Muscle of arm (tissue), 14 donors: ENCODE data around the gene HAAO. TPM values are rescaled to one million over a fixed set of nuclear protein-coding genes. Genes with fewer than 3 reads are reported as not detected.
"Not testable (repeated sequence)": the region's sequence is repeated elsewhere in the genome, so short reads cannot be mapped to it uniquely, and the experiment has no call there.

Source experiments
- DNase-seq: peaks from one replicate; pipeline ENCODE4 v3.0.0-alpha.2; 2013
- long read RNA-seq, 11 donors: transcript quantifications; one replicate each; lab custom pipeline, GENCODE V29; 2026
- polyA plus RNA-seq, 12 donors: library from polyadenylated mRNA; unstranded; fragments of 120-200 nt; gene quantifications; one replicate each; pipeline ENCODE4 v1.2.1, GENCODE V29; 2013; ENCODE audit not compliant: insufficient read length in 12 of 12

HAAO gene
- polyA plus RNA-seq, result 10 to 100 TPM in 11 of 12 donors, not detected in 1; 12.6 to 45.3 (median 18.3) TPM
- long read RNA-seq, donor 1, partial matches to known transcripts, result 0 of 4 reads
- long read RNA-seq, donor 1, other reads (novel, unspliced or antisense), result 0 of 4 reads
- long read RNA-seq, donor 2, partial matches to known transcripts, result 0 of 5 reads
- long read RNA-seq, donor 2, other reads (novel, unspliced or antisense), result 0 of 5 reads
- long read RNA-seq, donor 3, partial matches to known transcripts, result 0 of 3 reads
- long read RNA-seq, donor 3, other reads (novel, unspliced or antisense), result 0 of 3 reads
- long read RNA-seq, donor 4, partial matches to known transcripts, result 0 of 2 reads
- long read RNA-seq, donor 4, other reads (novel, unspliced or antisense), result 0 of 2 reads
- long read RNA-seq, donor 5, partial matches to known transcripts, result 0 of 1 reads
- long read RNA-seq, donor 5, other reads (novel, unspliced or antisense), result 0 of 1 reads
- long read RNA-seq, donor 6, partial matches to known transcripts, result 0 of 4 reads
- long read RNA-seq, donor 6, other reads (novel, unspliced or antisense), result 0 of 4 reads
- long read RNA-seq, donor 7, result 0 reads
- long read RNA-seq, donor 8, partial matches to known transcripts, result 0 of 7 reads
- long read RNA-seq, donor 8, other reads (novel, unspliced or antisense), result 0 of 7 reads
- long read RNA-seq, donor 9, result 0 reads
- long read RNA-seq, donor 10, partial matches to known transcripts, result 0 of 4 reads
- long read RNA-seq, donor 10, other reads (novel, unspliced or antisense), result 0 of 4 reads
- long read RNA-seq, donor 11, partial matches to known transcripts, result 0 of 4 reads
- long read RNA-seq, donor 11, other reads (novel, unspliced or antisense), result 0 of 4 reads

DNA sequence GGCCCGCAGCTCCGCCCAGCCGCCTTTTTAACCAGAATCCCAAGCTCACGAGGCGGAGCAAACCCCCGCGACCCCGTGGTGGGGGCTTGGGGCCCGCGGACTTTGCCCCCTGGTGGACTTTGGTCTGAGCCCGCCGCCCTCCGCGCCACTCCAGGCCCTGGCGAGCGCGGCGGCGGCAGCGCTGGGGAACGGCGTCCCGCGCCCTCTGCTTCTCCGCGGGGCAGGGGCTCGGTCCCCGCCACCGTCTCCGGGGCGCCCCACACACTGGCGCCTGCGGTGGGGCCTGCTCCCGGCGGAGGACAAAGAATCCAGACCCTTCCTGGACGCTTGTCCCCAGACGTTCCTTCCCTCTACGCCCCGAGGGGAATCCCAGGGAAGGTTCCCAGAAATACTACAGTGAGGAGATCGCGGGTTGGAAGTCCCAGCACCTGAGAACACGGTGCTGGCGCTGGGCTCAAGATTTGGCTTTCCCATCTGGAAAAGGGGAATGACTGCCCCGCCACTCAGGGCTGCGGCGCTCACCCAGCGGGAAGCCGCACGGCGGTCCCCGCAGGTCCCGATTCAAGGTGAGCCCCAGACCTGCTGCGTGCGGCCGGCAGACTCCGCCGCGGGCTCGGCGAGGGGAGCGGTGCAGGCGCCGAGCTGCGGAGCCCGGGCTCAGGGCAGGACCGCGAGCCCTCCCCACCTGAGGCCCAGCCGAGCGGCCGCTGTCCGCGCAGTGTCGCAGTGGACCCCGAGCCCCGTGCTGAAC lies at the start of gene HAAO:
Gene HAAO, minus strand, starts transcription at position 1 of the 751 bp plus-strand sequence. CDS start 47 bp downstream, outside the sequence.
- peak; percentile 57 for DNase-seq

DNA sequence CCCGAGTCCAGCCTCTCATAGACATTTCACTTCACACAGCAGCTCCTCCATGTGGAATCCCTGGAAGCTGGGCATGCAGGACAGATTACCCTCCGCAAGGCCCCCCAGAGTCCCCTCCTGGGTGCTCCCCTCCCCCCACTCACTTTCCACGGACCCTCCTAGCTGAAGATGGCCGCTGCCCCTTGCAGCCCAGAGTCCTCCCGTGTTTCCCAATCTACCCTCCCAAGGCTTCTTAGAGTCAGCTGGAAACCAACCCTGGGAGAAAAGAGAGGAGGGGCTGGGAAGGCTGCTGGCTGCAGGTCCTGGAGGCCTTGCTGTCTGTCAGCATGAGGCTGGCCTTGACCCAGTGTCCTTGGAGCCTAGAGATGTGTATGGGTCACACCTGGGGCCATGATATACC lies 49.0 kb upstream of the HAAO start:
- no peak for DNase-seq

DNA sequence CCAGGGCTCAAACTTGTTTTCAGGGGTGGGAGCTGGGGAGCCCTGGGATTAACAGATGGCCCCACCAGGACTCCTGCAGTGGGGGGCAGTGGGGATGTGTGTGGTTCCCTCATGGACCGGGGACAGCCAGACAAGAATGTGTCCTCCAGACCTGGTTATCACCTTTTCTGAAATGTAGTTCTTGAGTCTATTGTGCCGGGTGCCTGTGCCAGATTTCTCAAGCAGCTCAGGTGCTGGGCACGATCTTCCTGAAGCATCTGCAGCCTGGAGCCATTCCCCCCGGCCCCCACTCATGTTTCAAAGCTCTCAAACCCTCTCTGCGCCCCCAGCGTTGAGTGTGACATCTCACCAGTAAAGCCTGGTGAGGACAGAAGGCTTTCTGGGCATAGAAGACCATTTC lies 48.4 kb upstream of the HAAO start:
- DNase-seq, result no peak

DNA sequence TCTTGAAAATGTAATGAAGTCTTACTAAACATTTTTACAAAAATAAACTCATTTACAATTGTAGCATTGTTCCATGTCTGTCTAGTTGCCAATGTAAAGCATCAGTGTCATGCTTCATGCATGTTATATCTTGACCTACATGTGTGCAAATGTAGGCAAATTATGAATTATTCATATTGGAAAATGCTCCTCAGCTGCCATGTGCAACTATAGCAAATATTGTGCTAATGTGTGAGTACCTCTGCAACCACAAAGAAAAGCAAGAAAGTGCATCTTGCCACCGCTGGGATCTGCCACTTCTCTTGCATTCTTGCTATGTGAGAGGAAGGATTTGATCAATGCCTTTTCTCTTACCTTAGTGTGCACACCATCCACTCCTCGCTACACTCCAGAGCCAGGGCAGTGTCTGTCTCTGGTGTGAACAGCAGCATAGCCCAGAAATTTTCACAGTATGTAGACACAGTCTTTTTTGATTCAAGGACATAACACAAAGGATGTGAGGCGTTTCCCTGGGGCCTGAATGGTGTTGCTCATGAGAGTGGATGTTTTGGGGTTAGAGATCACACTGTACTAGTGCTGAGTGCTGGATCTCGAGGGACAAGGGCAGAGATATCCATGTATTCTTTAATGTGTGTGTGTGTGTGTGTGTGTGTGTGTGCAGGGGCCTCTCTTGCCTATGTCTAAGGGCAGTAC lies 47.6 kb upstream of the HAAO start:
- no peak for DNase-seq

DNA sequence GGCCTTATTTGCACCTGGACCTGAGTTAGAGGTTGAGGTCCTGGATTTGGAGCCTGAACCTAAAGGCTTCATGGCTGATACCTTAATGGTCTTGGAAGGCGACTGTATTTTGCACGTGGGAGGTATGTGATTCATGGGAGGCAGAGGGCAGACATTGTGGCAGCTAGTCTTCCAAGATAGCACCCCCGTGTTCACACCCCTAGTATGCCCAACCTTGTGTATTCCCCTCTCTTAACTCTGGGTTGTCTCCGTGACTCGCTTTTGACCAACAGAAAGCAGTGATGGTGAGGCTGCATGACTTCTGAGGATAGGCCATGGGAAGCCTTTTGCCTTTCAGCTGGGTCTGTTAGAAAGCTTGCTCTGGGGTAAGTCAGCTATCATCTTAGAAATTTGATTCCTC lies 45.8 kb upstream of the HAAO start:
- DNase-seq, result no peak

DNA sequence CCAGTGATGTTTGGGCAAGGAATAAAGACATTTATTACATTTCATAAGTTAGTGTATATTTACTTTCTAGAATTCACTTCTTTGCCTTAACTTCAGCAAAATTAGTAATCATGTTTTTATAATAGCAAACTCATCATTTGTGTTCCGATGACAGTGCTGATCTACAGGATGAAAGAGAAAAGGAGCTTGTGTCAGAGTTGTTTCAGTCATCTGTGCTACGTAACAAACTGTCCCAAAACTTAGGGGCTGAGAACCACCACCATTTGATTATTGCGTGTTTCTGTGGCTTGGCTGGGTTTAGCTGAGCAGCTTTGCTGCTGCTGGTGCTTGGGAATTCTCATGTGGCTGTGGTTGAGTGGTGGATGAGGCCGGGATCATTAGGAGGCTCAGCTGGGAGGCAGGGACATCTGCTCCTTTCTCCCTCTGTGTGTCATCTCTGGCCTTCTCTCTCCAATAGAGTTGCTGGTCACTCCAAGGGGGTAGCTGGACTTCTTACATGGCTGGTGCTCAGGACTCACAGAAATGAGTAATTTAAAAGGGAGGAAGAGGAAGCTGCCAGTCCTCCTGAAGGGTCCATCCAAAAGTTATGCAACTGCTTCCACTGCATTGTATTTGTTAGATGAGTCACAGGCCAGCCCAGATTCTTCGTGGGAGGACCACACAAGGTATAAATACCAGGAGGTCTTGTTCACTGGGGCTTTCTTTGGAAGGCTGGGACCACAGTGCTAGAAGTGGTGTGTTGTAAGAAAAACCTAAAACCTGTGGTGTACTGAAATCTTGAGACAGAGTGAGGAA lies 43.4 kb upstream of the HAAO start:
- no peak for DNase-seq

DNA sequence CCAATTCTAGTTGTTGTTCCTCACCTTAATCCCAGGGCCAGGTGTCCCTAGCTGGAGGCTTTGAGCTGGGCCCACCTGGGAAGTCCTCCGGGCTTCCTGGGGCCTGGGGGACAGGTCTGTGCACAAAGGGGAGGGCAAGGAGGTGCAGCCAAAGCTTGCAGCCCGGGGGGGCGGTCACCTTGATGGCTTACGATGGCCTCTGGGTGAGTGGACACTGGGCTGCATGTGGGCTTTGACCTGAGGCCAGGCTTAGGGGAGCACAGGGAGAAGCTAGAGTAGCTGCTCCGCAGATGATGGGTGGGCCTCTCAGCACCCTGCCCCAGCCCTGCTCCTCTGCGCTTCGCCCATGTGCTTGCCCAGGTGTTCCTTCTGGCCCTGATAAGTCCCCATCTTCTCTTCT lies 41.8 kb upstream of the HAAO start:
- no peak for DNase-seq

DNA sequence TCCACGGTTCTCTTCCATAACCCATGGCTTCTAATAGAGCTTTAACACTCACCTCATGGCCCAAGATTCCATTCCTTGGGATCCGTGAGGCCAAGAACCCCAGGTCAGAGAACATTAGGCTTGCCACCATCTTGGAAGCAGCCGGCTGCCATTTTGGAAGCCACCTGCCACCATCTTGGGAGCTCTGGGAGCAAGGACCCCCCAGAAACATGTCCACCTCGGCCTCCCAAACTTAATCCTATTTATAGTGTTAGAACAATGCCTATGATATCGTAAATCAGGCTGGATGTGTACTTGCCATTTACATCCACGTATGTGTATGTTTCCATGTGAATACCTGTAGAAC lies 39.9 kb upstream of the HAAO start:
- DNase-seq, result no peak

DNA sequence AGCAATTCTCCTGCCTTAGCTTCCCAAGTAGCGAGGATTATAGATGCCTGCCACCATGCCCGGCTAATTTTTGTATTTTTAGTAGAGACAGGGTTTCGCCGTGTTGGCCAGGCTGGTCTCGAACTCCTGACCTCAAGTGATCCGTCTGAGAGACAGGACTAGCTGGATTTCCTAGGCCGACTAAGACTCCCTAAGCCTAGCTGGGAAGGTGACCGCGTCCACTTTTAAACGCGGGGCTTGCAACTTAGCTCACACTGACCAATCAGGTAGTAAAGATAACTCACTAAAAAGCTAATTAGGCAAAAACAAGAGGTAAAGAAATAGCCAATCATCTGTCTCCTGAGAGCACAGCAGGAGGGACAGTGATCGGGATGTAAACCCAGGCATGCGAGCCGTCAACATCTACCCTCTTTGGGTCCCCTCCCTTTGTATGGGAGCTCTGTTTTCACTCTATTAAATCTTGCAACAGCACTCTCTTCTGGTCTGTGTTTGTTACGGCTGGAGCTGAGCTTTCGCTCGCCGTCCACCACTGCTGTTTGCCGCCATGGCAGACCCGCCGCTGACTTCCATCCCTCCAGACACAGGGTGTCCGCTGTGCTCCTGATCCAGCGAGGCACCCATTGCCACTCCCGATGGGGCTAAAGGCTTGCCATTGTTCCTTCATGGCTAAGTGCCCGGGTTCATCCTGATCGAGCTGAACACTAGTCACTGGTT lies 39.3 kb upstream of the HAAO start:
- not testable (repeated sequence) for DNase-seq

DNA sequence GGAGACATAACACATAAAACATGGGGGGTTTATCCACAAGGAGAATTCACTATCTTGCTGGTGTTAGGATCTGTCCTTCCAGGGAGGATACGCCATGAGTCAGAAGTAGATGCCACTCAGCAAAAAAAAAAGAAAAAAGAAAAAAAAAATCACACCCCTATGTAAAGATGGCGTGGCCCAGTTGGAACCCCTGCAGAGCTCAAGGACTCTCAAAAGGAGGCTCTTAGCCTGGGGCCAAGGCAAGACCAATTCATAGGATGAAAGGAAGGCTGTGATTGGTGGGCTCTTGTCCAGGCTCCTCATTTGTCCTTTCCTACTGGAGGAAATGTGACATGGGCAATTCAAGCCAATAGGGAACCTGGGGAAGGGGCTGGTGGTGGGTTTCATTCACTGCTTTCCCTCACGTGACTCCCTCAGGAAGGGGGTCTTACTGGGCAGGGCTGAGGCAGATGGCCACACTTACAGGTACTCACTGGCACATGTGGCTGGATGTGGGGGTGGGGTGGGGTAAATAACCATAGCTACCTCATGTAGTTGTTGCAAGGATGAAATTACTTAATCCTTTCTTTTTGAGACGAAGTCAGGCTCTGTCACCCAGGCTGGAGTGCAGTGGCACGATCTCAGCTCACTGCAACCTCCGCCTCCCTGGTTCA lies 38.7 kb upstream of the HAAO start:
- DNase-seq, result no peak

DNA sequence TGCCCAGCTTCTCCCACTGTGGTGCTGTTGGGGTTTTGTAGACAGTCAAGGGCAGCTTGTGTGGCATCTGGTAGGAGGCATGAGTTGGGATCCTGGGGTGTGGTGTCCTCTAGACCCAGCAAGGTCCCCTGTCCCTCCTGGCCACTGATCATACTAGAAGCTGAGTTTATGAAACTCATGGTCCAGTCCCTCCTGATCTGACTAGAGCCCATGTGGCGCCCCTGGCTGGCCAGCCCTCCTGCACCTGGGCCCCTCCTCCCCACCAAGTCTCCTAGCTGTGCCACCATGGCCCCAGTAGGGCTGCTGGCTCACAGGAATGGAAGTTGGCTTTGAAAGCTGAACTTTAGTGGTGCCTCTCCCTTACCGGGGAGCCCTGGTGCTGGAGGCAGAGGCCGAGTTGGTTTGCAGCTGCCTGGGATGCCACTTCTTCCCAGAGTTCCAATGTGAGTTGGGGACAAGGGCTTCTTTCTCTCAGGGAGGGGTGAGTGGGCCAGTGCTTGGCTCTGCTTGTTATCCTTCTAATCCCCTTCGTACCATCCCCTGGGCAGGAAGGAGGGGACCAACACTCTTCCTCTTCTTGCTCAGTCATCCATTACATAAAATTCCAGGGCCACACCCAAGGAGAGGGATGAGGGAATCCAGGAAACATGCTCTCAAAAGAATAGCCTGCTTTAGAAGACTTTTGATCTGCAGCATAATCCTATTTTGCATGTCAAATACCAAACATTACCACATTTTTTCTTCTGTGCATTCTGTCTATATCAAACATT lies 37.5 kb upstream of the HAAO start:
- DNase-seq, result no peak

DNA sequence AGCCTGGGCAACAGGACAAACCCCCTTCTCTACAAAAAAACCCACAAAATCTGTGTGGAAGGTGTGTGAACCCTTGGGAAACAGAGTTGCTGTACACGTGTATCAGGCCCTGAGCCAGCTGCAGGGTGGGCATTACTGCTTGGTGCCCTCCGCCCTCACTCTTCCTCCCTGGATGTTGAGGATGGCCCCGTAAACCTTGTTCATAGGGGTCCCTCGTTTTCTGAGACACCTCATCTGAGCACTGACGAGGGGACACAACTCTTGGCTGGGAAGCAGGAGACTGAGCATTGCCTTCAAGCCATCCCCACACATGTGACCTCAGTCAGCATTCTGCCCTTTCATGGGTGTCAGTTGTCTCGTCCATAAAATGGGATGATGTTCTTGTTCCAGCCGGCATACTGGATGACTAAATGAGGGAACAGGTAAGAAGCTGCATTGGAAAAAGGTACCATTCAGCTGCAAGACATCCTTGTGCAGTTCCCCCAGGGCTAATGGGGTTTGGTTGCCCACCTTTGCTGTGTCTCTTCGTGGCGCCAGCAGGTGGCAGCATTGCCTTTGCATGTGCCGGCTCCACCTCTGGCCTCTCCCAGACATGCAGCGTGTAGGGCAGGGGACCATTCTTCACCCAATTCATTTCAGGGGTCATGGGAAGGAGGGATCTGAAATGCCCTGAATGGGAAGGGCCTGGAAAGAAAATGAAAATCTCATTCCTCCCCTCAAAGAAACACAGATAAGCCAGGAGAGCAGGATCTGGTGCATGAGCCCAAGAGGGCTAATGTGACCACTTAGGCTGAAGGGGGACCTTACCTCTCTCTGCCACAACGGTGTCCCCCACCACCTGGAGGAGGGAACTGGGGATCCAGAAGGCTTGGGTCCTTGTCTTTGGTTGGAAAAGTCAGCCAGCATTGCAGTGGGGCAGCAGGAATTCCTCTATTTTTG lies 36.4 kb upstream of the HAAO start:
- peak; percentile 85 for DNase-seq

DNA sequence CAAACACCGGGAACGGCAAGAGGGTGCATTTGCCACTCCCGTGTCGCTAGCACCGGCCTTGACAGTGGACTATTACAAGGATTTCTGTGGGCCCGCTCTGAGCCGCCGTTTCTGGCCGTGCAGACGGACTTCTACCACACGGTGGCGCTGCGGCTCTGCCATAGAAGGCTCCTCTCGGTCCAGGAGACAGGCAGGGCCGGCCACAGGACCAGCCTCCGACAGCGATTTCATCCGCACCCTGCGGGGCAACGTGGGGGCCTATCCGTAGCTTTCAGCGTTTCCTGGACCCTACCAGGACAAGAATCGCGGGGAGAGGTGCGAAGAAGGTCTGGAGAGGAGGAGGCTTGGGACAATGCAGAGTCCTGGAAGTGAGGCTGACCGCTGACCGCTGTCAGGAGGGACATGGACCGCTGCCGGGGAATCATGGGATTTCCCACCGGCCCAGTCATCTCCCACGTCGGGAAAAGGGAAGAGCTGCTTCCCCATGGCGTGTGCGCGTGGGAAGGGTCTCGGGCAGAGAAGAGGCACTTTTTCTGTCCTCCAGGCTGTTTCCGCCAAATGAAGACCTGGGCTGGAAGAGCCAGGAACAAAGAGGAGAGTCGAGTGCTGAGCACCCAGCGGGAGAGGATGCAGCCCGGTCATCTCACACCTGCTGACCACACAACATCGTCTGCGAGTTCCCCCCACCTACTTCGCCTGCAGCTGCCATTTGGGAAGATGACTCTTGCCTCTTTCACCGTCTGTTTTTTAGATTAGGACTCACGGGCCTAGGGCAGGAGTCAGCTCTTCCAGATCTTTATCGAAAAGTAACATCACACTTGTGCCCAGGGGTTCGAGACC lies 35.5 kb upstream of the HAAO start:
- peak; percentile 91 for DNase-seq

DNA sequence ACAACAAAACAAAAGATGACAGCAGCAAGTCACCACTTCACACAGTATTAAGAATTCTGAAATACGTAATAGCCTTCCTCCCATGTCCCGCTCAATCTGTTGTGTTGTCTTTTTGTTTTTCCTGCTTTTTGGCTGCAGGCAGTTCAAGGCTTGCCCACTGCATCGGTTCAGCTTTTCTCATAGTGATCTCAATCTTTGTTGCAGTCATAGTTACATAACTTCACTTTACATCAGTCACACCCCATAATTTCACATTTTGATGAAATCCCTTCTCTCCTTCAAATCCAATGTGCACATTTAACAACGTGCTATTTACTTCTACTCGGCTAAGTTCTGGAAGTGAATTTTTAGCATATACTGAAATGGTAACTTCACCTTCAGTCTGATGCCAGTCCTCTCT lies 33.8 kb upstream of the HAAO start:
- DNase-seq, result no peak

DNA sequence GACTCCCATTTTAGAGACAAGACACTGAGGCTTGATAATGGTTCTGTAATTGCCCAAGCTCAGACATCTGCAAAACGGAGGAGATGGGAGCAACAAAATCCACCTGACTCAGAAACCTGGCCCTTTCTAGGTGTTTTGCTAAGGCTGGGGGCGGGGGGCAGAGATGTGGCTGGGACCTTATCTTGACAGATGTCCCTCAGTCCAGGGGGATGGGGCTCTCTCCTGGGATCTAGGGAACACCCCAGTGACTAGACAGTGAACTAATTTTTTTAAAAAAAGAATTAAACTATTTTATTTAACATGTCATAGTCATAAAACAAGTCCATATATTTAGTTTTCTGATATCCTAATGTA lies 32.0 kb upstream of the HAAO start:
- DNase-seq, result no peak

DNA sequence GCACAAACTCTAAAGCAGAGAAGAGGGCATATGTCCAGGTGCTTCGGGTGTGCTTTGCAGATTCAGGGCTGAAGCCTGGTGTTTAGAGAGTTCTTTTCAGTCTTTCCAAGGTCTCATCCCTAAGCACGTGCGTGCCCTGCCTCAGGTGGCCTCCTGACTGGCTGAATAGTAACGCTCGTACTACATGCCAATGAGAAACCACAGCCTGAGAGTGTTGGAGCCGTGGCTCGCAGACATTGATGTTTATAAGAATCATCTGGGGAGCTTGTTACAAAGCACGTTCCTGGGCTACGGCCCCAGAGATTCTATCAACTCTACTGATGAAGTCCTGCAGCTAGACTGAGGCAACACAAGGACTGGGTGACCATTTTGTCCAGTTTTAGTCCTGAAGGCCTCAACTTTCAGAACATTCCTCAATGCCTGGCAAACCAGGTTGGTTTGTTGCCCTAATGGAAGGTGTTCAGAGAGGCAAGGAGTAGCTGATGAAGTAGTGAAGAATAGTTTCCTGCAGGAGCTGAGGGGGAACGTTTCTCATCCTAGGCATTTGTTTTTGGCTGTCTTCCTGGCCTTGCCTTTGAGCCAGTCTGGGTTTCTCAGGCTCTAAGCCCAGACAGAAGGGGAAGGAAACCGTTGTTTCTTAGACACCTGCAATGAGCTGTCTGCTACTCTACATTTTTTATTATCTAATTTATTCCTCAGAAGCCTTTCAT lies 31.5 kb upstream of the HAAO start:
- no peak for DNase-seq
